ENCODE results near the gene PDHX.
"Not testable (repeated sequence)": the region's sequence is repeated elsewhere in the genome, so short reads cannot be mapped to it uniquely, and the experiment has no call there.

PDHX gene

GRCh38 chr11:34916015-34916842 is at the start of gene PDHX, which contains the start of gene APIP:
PDHX (plus strand) TSS chr11:34916618; CDS start chr11:34916656, 38 bp downstream.
APIP (minus strand) TSS chr11:34916379; CDS start chr11:34916284, 95 bp downstream.
- peak; percentile 97 for DNase-seq

GRCh38 chr11:34869425-34869824 is 47.0 kb upstream of the PDHX start:
- DNase-seq, result no peak

GRCh38 chr11:34870548-34871196 is 45.7 kb upstream of the PDHX start:
- no peak for DNase-seq

- no peak for DNase-seq
These were observed 42.2 kb upstream of the PDHX start for GRCh38 chr11:34874202-34874601.

GRCh38 chr11:34877375-34877975 is 38.9 kb upstream of the PDHX start:
- no peak for DNase-seq

- DNase-seq, result no peak
These were observed 34.5 kb upstream of the PDHX start for GRCh38 chr11:34881900-34882299.

GRCh38 chr11:34886609-34887008 is 29.8 kb upstream of the PDHX start:
- DNase-seq, result no peak

GRCh38 chr11:34887260-34887659 is 29.2 kb upstream of the PDHX start:
- no peak for DNase-seq

- no peak for DNase-seq
These were observed 26.3 kb upstream of the PDHX start for GRCh38 chr11:34890089-34890488.

GRCh38 chr11:34890812-34891211 is 25.6 kb upstream of the PDHX start:
- no peak for DNase-seq

GRCh38 chr11:34891611-34892010 is 24.8 kb upstream of the PDHX start:
- no peak for DNase-seq

- no peak for DNase-seq
These were observed 23.0 kb upstream of the PDHX start for GRCh38 chr11:34893416-34893815.

GRCh38 chr11:34896191-34896590 is 20.2 kb upstream of the PDHX start:
- not testable (repeated sequence) for DNase-seq

GRCh38 chr11:34897171-34897870 is 19.1 kb upstream of the PDHX start:
- no peak for DNase-seq

GRCh38 chr11:34898474-34898873 is 17.9 kb upstream of the PDHX start:
- no peak for DNase-seq

GRCh38 chr11:34899633-34900016 is 16.8 kb upstream of the PDHX start:
- DNase-seq, result no peak

GRCh38 chr11:34904421-34904955 is 11.9 kb upstream of the PDHX start:
- DNase-seq, result no peak

- DNase-seq, result no peak
These were observed 10.8 kb upstream of the PDHX start for GRCh38 chr11:34905666-34906065.

- no peak for DNase-seq
These were observed 8.4 kb upstream of the PDHX start for GRCh38 chr11:34907934-34908593.

- no peak for DNase-seq
These were observed 7.0 kb upstream of the PDHX start for GRCh38 chr11:34909415-34909814.

GRCh38 chr11:34909955-34910354 is 6.5 kb upstream of the PDHX start:
- no peak for DNase-seq

- no peak for DNase-seq
These were observed 5.6 kb upstream of the PDHX start for GRCh38 chr11:34910817-34911216.
